ENCODE measurements around the gene CACNA1D.

Gene CACNA1D

DNA sequence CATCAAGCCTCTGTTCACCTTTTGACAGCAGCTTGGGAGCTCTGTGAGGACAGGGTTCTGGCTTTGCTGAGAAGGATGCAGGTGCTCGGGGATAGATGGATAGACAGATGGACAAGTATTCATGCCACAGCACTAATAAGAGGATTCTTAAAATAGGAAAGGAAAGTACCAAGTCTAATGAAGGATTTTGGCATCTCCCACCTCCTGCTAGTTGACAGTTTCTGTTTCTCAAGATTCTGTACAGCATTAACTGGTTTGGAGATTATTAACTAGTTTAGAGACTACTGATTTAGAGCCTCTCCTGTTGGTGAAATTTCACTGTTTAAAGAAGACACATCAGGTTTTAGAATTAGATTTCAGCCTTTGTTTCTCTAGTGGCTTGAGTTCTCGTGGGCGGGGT is 152.3 kb downstream of the CACNA1D start:
- DNase-seq (ENCODE audit: low read depth): no peak
- TF ChIP-seq, protein P1, sequence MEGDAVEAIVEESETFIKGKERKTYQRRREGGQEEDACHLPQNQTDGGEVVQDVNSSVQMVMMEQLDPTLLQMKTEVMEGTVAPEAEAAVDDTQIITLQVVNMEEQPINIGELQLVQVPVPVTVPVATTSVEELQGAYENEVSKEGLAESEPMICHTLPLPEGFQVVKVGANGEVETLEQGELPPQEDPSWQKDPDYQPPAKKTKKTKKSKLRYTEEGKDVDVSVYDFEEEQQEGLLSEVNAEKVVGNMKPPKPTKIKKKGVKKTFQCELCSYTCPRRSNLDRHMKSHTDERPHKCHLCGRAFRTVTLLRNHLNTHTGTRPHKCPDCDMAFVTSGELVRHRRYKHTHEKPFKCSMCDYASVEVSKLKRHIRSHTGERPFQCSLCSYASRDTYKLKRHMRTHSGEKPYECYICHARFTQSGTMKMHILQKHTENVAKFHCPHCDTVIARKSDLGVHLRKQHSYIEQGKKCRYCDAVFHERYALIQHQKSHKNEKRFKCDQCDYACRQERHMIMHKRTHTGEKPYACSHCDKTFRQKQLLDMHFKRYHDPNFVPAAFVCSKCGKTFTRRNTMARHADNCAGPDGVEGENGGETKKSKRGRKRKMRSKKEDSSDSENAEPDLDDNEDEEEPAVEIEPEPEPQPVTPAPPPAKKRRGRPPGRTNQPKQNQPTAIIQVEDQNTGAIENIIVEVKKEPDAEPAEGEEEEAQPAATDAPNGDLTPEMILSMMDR (conservative IDR thresholded peaks at IDR 0.05; ENCODE audit: control insufficient read depth, insufficient read depth, low read depth, low read length): no peak
- no peak overlapping the region for H3K4me3 ChIP-seq (ENCODE audit: control insufficient read depth, low read depth, low read length)

GRCh38 chr3:53649816-53650215 is 155.4 kb downstream of the CACNA1D start:
- TF ChIP-seq, protein P1 (conservative IDR thresholded peaks at IDR 0.05; ENCODE audit: control insufficient read depth, insufficient read depth, low read depth, low read length): no peak
- no peak overlapping the region for H3K4me3 ChIP-seq (ENCODE audit: control insufficient read depth, low read depth, low read length)
- no peak for DNase-seq (ENCODE audit: low read depth)

GRCh38 chr3:53650424-53650823 is 156.0 kb downstream of the CACNA1D start:
- TF ChIP-seq, protein P1 (conservative IDR thresholded peaks at IDR 0.05; ENCODE audit: control insufficient read depth, insufficient read depth, low read depth, low read length): no peak
- no peak for DNase-seq (ENCODE audit: low read depth)
- no peak overlapping the region for H3K4me3 ChIP-seq (ENCODE audit: control insufficient read depth, low read depth, low read length)

DNA sequence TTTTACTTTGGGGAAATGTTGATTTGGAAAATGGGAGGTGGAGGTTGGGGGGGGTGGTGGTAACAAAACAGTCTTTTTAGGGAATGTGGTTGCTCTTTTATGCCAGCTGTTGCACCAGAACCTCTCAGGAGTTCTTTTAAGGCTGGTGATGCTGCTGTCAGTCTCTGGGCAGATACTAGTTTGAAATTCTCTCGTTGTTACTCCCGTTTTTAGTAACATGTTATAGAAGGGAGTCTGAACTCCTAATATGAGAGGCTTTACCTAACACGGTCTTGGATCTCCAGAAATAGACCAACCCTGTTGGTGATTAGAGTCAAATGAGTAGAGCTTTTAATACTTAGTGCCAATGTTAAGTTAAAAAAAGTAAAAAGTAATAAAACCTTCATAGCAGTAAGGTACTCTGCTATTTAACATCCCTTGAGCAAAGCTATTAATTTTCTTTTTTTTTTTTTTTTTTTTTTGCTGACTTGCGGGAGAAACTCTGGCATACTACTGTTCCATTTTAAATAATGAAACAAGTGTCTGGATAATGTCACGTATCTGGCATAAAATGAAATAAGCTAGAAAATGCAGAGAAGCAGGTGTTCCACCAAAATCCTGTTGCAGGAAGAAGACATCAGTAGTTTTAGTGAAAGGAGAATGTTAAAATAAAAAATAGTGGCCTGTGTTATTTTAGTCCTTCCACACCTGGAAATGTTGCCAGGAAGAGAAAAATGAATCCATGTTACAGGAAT is 156.7 kb downstream of the CACNA1D start:
- no peak for DNase-seq (ENCODE audit: low read depth)
- no peak overlapping the region for H3K4me3 ChIP-seq (ENCODE audit: control insufficient read depth, low read depth, low read length)
- TF ChIP-seq, protein P1 (conservative IDR thresholded peaks at IDR 0.05; ENCODE audit: control insufficient read depth, insufficient read depth, low read depth, low read length): no peak

GRCh38 chr3:53651927-53652326 is 157.5 kb downstream of the CACNA1D start:
- H3K4me3 ChIP-seq (ENCODE audit: control insufficient read depth, low read depth, low read length): no peak overlapping the region
- no peak for DNase-seq (ENCODE audit: low read depth)
- TF ChIP-seq, protein P1 (conservative IDR thresholded peaks at IDR 0.05; ENCODE audit: control insufficient read depth, insufficient read depth, low read depth, low read length): no peak

DNA sequence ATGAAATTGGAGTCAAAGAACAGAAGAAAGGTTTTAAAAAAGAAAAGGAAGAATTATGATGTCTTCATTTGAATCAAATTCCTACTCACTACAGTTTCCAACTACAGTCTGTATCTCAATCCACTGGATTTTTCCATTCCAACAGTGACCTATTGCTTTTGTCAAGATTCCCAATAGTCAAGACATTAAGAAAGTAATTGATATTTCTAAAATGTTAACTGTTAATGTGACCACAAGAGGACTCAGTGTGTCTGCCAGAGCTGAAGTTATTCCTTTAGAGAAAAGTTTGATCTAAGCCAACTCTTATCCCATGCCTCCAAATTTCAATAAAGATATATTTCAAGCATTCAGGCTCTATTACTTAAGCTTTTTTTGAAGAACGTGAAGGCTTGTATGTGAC is 163.2 kb downstream of the CACNA1D start:
- no peak for DNase-seq (ENCODE audit: low read depth)
- no peak overlapping the region for H3K4me3 ChIP-seq (ENCODE audit: control insufficient read depth, low read depth, low read length)
- TF ChIP-seq, protein P1 (conservative IDR thresholded peaks at IDR 0.05; ENCODE audit: control insufficient read depth, insufficient read depth, low read depth, low read length): no peak
